GM12875 (cell line): ENCODE measurements around the gene MOB1A.
"Not testable (repeated sequence)": the region's sequence is repeated elsewhere in the genome, so short reads cannot be mapped to it uniquely, and the experiment has no call there.

Source experiments
- H3K4me3 ChIP-seq: one replicate; pipeline ENCODE4 v1.5.1; 2011; ENCODE audit warnings: low read depth, low read length, control low read depth
- TF ChIP-seq, protein P1 (sequence below): IDR thresholded peaks from 2 replicates; pipeline ENCODE4 v1.5.1; 2011; ENCODE audit warnings: low read depth, mild to moderate bottlenecking, control low read depth, inconsistent platforms, low read length, moderate library complexity, borderline replicate concordance; ENCODE audit not compliant: insufficient read depth

Gene MOB1A

DNA sequence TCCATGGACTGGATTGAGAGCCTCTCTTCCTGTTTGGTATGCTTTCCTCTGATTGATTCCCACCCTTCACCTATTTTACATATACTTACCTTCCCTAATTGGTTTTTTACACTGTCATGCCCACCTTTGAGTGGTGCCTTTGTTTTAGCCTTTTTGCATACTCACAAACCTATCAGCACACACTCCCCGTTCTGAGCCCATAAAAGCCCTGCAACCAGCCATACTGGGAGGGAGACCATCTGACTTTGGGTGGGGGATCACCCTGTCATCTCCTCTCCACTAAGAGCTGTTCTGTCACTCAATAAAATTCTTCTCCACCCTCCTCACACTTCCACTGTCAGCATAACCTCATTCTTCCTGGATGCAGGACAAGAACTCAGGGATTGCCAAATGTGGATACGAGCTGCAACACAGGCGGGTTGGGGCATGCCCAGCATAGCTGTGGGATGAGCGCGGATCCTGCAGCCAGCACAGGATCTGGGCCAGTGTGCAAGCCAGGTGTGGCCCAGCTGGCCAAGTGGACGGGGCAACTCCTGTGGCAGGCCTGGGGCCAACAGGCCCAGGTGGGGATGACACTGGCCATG, 9.4 kb upstream of the MOB1A start:
- no peak overlapping the region for H3K4me3 ChIP-seq
- TF ChIP-seq, protein P1, sequence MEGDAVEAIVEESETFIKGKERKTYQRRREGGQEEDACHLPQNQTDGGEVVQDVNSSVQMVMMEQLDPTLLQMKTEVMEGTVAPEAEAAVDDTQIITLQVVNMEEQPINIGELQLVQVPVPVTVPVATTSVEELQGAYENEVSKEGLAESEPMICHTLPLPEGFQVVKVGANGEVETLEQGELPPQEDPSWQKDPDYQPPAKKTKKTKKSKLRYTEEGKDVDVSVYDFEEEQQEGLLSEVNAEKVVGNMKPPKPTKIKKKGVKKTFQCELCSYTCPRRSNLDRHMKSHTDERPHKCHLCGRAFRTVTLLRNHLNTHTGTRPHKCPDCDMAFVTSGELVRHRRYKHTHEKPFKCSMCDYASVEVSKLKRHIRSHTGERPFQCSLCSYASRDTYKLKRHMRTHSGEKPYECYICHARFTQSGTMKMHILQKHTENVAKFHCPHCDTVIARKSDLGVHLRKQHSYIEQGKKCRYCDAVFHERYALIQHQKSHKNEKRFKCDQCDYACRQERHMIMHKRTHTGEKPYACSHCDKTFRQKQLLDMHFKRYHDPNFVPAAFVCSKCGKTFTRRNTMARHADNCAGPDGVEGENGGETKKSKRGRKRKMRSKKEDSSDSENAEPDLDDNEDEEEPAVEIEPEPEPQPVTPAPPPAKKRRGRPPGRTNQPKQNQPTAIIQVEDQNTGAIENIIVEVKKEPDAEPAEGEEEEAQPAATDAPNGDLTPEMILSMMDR, result no peak

DNA sequence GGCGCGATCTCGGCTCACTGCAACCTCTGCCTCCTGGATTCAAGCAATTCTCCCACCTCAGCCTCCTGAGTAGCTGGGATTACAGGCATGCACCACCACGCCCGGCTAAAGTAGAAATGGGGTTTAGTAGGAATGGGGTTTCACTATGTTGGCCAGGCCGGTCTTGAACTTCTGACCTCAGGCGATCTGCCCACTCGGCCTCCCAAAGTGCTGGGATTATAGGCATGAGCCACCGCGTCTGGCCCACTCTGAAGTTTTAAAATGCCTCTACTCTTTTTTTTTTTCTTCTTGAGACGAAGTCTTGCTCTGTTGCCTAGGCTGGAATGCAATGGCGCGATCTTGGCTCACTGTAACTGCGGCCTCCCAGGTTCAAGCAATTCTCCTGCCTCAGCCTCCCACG, 8.0 kb upstream of the MOB1A start:
- not testable (repeated sequence) for H3K4me3 ChIP-seq

DNA sequence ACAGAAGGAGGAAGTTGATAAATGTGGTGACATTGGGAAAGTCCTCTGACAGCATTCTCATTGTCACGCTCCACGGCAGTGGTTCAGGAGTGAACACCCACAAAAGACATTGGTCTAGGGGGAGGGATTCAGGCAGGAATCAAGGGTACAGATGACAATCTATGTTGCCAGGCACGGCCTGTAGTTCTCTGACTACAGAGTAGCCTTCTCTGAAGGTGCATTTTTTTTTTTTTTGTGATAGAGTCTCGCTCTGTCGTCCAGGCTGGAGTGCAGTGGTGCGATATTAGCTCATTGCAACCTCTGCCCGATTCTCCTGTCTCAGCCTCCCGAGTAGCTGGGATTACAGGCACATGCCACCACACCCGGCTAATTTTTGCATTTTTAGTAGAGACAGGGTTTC, 7.4 kb upstream of the MOB1A start:
- no peak overlapping the region for H3K4me3 ChIP-seq

DNA sequence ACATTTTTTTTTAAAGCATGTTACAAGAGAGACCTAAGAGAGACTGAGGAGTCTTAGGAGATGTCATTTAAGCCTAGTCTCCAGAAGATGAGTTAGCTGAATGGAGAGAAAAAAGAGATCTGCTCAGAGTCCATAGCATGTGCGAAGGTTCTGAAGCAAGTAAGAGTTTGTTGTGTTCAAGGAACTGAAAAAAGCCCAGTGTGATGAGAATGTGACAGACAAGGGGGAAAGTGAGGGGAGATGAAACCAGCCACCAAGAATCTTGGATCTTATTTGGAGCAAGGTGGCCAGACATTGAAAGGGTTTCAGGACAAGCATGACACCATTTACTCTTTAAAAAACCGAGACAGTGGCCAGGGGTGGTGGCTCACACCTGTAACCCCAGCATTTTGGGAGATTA, 5.2 kb upstream of the MOB1A start:
- H3K4me3 ChIP-seq, result no peak overlapping the region
- TF ChIP-seq, protein P1, result no peak

More for the DNA sequence above, 7.4 kb upstream of the MOB1A start:
- TF ChIP-seq, protein P1, result no peak

DNA sequence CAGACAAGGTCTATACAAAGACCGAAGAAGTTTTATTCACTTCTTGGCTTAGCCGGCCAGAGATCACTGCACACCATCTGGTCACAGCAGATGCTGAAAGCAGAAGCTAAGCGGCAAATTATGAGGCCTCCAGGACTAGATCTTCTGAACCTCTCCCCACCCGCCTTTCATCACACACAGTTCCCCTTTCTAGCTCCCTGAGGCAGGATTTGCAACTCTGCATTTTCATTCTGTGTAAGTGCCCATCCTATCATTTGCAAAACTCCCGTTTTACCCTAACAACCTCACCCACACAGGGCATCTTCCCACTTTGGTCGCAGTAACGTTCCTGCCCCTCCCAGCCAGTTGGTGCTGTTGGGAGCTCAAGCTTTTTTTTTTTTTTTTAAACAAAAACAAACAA, 3.1 kb upstream of the MOB1A start:
- H3K4me3 ChIP-seq, result no peak overlapping the region
- TF ChIP-seq, protein P1, result no peak

DNA sequence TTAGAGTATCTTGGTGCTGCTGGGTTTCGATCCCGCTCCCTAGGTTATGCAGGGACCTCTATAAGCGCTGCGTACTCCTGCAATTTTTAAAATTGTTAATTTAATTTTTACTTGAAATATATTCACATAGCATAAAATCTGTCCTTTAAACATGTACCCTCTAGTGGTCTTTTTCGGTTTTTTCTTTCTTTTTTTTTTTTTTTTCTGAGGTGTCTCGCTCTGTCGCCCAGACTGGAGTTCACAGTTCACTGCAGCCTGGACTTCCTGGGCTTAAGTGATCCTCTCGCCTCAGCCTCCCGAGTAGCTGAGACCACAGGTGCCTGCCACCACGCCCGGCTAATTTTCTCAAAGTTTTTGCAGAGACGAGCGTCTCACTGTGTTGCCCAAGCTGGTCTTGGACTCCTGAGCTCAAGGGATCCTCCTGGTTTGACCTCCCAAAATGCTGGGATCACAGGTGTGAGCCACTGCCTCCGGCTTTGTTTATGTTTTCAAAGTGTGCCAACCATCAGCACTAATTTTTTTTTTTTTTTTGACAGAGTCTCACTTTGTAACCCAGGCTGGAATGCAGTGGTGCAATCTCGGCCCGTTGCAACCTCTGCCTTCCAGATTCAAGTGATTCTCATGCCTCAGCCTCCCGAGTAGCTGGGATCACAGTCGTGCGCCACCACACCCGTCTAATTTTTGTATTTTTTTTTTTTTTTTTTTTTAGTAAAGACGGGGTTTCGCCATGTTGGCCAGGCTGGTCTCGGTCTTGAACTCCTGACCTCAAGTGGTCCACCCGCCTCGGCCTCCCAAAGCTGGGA, 585 bp upstream of the MOB1A start:
- no peak overlapping the region for H3K4me3 ChIP-seq
- TF ChIP-seq, protein P1, result no peak; the same call in 1 of the 2 replicates

DNA sequence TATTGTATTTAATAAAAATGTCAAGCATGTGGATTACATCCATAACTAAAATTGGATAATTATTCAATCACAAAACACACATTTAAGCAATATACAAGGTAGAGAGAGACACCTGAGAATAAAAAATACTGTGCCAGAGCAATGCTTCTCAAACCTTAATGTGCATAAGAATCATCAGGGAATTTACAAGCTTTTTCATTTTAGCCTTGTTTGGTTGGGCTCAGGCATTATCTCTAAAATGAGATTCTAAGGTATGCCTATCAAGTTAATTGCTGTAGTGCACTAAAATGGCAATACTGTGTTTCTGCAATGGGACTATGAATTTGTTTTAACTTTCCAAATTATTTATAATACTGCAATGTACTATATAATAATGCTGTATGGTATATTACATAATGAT, 983 bp downstream of the MOB1A start:
- peak overlapping the region; percentile 86 for H3K4me3 ChIP-seq
- TF ChIP-seq, protein P1, result no peak
